ENCODE results near the gene MEIS3.

MEIS3 gene

DNA sequence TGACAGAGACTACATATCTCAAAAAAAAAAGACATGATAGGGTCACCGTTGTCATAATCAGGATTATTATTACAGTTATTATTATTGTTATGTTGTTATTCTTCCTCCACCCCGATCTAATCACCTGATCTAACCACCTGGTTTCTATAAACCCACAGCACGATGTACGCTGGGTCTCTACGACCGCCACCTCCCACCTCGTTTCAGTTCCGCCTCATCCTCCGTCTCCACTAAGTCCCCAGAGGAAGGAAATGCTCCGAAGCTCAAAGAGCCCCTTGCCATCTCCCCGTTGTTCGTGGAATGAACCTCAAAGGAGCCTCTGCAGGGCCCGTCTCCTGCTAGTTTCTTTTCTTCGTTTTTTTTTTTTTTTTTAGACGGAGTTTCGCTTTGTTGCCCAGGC lies 15.9 kb upstream of the MEIS3 start:
- ATAC-seq = peak; percentile 33 to 50

- no peak for ATAC-seq
Observed at GRCh38 chr19:47434088-47434487, 14.8 kb upstream of the MEIS3 start.

DNA sequence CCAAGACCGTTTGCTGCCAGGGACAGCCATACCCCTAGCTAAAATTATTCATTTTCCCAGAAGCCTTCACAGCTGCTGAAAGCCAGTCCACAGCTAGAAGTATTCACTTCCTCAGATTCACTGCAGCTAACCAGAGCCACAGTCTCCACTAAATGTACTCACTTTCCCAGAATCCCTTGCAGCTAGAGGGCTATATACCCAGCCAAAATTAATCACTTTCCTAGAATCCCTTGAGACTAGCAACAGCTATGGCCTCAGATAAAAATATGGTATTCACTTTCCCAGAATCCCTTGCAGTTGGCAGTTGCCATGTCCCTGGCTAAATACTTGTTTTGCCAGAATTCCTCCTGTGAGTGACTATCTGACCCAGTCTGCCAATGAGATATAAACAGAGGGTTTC lies 13.8 kb upstream of the MEIS3 start:
- ATAC-seq = peak in 1 of 2 donors; percentile 24

DNA sequence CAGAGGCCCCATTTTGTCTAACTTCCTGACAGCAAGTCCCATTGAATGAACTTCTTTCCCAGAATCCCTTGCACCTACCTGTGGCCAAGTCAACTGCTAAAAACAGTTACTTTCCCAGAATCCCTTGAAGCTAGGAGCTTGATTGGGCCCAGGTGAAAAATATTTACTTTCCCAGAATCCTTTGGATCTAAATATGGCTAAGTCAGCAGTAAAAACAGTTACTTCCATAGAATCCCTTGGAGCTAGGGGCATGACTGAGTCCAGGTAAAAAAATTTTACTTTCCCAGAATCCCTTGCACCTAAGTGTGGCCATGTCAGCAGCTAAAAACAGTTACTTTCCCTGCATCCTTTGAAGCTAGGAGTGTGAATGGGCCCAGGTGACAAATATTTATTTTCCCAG lies 13.2 kb upstream of the MEIS3 start:
- no peak for ATAC-seq

GRCh38 chr19:47432091-47432490 lies 12.8 kb upstream of the MEIS3 start:
- no peak for ATAC-seq

DNA sequence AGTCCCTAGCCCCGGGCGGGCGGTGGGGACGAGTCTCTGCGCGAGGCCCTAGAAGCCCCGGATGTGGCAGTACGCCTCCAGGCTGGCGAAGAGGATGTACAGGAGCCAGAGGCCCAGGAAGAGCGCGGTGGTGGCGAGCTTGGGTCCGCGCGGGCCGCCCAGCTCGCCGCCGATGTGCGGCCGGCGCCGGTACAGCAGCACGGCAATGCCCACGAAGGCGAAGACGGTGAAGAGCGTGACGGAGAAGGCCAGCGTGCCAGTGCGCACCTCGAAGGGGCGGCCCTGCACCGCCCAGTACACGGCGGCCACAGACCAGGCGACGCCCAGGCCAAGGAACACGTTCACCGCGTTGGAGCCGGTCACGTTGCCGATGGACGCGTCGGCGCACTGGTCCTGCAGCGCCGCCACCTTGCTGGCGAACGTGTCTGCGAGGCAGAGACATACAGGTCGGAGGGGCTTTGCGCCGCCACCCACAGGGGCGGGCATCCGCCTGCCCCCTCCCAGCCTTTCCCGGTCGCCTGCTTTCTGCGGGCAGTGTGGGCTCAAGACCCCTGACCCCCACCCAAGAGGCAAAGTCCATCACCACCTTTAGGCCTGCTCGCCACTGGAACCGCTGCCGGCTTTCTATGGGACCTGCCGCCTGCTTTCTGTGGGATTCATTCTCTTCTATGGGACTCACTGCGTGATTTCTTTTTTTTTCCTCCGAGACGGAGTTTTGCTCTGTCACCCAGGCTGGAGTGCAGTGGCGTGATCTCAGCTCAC lies 10.9 kb upstream of the MEIS3 start:
- peak; percentile 15 to 22 for ATAC-seq

- ATAC-seq = no peak
Observed at GRCh38 chr19:47429140-47429793, 9.9 kb upstream of the MEIS3 start.

- ATAC-seq = peak; percentile 85 to 88
Observed at GRCh38 chr19:47428177-47428894, 9.0 kb upstream of the MEIS3 start.

- peak; percentile 45 to 58 for ATAC-seq
Observed at GRCh38 chr19:47427241-47428176, 8.2 kb upstream of the MEIS3 start.

DNA sequence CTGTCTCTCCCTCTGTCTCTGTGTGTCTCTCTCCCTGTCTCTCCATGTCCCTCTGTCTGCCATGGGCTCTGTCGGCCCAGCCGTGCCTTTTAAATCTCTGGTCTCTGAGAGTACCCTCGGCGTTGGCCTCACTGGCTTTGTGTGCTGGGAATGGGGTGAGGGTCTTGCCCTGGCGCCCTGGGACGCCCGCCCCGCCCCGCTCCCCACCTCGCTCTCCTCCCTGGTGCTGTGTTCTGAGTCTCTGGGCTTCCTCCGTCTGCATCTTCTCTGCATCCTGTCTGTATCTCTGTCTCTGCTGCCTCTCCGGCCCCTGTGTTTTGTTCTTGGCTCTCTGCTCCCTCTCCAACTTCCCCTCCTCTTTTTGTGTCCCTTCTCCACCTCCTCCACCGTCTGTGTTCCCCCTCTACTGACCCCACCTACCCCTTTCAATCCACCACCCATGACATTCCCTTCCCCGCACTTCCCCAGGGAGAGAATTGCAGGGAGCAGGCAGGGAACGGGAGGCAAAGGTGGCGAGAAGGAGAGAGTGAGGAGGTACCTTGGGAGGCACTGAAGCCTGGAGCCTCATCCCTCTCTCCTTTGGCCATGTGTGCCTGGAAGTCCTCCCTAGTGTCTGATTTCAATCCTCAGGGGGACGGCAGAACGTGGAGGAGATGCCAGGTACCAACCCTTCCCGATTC lies 4.0 kb upstream of the MEIS3 start:
- no peak for ATAC-seq

DNA sequence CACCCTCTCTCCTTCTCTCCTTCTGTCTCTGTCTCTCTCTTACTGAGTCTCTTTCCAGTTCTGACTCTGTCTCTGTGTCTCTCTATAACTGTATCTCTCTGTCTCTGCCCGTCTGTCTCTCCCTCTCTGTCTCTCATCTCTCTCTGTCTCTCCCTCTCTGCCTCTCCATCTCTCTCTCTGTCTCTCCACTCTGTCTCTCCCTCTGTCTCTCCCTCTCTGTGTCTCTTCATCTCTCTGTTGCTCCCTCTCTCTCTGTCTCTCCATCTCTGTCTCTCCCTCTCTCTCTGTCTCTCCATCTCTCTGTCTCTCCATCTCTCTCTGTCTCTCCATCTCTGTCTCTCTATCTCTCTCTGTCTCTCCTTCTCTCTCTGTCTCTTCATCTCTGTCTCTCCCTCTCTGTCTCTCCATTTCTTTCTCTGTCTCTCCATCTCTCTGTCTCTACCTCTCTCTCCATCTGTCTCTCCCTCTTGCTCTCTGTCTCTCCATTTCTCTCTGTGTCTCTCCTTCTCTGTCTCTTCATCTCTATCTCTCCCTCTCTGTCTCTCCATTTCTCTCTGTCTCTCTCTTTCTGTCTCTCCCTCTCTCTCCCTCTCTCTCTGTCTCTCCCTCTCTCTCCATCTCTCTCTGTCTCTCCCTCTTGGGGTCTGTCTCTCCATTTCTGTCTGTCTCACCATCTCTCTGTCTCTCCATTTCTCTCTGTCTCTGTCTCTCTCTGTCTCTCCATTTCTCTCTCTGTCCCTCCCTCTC lies 3.3 kb upstream of the MEIS3 start:
- ATAC-seq = no peak

- ATAC-seq = no peak
Observed at GRCh38 chr19:47421844-47422395, 2.6 kb upstream of the MEIS3 start.

DNA sequence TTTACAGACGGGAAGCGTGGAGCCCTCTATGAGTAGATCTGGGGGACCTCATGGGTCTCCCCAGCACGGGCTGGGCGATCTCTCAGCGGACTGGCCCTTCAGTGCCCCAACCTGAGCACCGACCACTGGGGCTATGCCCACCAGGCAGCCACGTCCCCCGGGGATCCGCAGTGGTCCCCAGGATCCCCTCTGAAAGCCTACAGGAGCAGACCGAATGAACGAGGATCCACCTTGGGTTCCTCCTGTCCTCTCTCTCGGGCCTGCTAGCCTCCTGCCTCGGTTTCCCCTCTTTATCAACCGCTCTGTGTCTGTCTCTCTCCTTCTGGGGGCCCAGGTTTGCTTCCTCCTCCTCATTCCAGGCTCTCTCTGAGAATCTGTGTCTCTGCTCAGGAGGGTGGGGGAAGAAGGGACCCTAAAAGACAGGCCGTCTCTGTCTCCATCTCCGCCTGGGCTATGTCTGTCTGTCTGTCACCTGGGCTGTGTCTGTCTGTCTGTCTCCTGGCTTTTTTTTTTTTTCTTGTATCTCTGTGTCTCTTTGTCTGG lies 2.0 kb upstream of the MEIS3 start:
- no peak for ATAC-seq

DNA sequence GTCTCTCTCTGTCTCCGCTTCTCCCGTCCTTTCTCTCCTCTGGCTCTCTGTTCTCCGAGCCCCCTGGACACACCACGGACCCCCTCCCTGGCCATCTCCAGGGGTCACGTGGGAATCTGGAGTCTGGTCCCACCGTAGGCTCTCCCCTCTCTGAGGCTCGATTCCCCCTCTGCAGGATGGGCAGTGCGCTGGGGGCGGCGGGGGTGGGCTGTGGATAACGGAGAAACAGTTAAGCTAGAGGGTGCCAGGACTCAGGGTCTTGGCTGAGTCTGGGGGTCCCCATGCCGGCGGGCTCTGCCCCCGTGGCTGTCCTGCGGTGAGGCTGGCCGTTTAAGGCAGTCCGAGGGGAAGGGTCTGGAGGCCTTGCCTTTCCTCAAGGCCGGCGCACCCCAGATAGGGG lies 462 bp upstream of the MEIS3 start:
- ATAC-seq = no peak

DNA sequence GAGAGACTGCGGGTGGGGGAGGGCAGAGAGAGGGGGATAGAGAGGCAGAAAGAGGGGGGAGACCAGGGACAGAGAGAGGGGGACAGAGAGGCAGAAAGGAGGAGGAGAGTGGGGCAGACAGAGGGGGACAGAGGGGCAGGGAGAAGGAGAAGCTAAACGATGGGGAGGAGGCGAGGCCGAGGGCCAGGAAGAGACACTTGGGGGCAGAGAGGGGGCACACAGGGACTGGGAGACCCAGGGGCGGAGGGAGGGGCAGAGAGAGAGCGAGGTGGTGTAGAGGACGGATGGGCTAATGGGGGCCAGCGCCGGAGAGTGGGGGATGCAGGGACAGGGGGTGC lies 666 bp downstream of the MEIS3 start:
- ATAC-seq = no peak

GRCh38 chr19:47417746-47418691 lies 1.3 kb downstream of the MEIS3 start:
- ATAC-seq = peak in 1 of 2 donors; percentile 39

GRCh38 chr19:47417107-47417745 lies 2.1 kb downstream of the MEIS3 start:
- ATAC-seq = peak in 1 of 2 donors; percentile 9

- peak in 1 of 2 donors; percentile 3 for ATAC-seq
Observed at GRCh38 chr19:47416643-47416985, 2.7 kb downstream of the MEIS3 start.

Data from activated CD4-positive, CD25-positive, alpha-beta regulatory T cell treated with anti-CD3 and anti-CD28 coated beads, Interleukin-2, amount 50 U/mL, for 24 hours (primary cell).